ENCODE measurements around the gene REG3G.

DNA sequence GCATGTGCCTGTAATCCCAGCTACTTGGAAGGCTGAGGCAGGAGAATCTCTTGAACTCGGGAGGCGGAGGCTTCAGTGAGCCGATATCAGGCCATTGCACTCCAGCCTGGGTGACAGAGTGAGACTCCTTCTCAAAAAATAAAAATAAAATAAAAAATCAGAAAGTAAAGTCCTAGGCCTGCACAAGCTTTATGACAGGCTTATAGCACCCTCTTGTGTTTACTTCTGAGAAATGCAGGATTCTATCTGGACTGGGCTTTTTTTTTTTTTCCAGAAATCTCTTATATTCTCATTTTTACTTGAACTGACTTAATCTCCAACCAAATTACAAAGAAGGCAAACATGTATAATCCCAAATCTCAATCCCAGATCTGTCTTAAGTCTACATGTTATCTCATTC, 26.1 kb upstream of the REG3G start:
- no peak for TF ChIP-seq POLR2A (IDR thresholded peaks at IDR 0.05)
- TF ChIP-seq, protein P1, sequence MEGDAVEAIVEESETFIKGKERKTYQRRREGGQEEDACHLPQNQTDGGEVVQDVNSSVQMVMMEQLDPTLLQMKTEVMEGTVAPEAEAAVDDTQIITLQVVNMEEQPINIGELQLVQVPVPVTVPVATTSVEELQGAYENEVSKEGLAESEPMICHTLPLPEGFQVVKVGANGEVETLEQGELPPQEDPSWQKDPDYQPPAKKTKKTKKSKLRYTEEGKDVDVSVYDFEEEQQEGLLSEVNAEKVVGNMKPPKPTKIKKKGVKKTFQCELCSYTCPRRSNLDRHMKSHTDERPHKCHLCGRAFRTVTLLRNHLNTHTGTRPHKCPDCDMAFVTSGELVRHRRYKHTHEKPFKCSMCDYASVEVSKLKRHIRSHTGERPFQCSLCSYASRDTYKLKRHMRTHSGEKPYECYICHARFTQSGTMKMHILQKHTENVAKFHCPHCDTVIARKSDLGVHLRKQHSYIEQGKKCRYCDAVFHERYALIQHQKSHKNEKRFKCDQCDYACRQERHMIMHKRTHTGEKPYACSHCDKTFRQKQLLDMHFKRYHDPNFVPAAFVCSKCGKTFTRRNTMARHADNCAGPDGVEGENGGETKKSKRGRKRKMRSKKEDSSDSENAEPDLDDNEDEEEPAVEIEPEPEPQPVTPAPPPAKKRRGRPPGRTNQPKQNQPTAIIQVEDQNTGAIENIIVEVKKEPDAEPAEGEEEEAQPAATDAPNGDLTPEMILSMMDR (IDR thresholded peaks at IDR 0.05), result peak in 6 of 12 donors; percentile 15 to 45 (median 26)

Data from heart left ventricle (tissue), 13 donors.